ENCODE measurements around the gene PIP4K2C. TPM values are rescaled to one million over a fixed set of nuclear protein-coding genes. Genes with fewer than 3 reads are reported as not detected.
A peak's percentile ranks its signal among the peaks of the same experiment; 100 is the strongest.
"Not testable (repeated sequence)": the region's sequence is repeated elsewhere in the genome, so short reads cannot be mapped to it uniquely, and the experiment has no call there.

PIP4K2C gene
- polyA plus RNA-seq, 3 donors: 36.5 to 42.1 (median 40.0) TPM

- no peak for DNase-seq (ENCODE audit: extremely low read depth in 1 of 11, low read depth in 9 of 11, low spot score in 4 of 11)
These were observed 11.1 kb upstream of the PIP4K2C start for GRCh38 chr12:57579677-57580465.

DNA sequence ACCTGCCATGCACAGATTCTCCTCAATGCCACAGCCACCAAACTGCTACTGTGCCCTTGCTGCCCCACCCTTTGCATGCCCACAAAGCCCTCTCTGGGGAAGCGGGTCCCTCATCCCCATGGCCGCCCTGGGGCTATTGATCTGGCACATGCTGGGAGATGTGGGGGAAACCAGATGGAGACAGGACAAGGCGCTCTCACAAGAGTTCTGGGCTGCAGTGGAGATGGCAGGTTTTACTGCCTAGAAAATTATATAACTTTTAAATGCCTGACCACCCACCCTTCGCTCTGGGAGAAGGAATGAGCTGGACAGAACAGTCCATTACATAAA lies 10.6 kb upstream of the PIP4K2C start:
- no peak for DNase-seq (ENCODE audit: extremely low read depth in 1 of 11, low read depth in 9 of 11, low spot score in 4 of 11)

DNA sequence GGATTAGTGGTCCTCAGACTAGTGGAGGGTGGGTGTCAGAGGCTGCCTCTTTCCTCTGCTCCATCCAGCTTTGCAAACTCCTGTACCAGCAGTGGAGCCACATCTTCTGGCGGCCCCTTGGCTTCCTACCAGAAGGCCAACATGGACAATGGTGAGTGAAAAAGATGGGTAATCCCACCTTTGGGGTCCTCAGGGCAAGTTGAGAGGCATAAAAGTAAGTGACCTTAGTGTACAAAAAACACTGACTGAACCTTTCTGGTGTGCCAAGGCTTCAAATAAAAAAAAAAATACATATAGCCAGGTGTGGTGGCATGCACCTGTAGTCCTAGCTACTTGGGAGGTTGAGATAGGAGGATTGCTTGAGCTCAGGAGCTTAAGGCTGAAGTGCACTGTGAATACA lies 9.2 kb upstream of the PIP4K2C start:
- no peak for DNase-seq (ENCODE audit: extremely low read depth in 1 of 11, low read depth in 9 of 11, low spot score in 4 of 11)

- no peak for DNase-seq (ENCODE audit: extremely low read depth in 1 of 11, low read depth in 9 of 11, low spot score in 4 of 11)
These were observed 8.6 kb upstream of the PIP4K2C start for GRCh38 chr12:57582440-57582839.

DNA sequence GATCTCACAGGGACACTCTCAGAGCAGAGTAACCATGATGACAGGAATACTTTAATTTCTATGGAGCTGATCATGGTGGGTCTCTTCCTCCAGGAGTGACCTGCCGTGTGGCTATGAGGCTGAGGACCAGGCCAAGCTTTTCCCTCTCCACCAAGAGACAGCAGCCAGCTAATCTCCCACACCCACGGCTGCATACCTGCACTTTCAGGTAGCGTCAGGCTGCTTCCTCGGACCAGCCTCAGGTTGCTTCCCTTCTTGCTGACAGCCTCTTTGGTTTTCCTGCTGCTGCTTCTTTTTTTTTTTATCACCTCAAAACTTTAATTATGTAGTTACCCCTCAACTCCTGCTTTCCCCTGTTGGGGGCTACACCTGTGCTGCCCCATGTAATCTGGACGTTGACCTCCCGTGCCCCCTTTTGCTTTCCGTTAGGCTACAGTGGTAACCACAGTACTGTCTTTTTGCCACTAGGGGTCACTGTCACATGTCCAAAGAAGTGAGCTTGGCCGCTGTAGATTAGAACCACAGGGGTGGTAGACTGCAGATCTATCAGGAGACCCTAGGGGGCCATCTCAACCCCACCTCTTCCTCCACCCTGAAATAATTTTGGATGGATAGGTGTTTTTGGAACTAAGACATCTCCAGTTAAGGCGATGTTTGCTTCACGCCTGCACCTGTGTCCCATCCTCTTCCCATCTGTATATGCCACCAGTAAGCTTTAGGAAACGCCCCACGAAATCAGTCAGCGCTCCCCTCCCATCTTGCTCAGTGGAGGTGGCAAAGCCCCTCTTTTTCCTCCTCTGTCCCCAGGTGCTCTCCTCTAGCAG lies 7.8 kb upstream of the PIP4K2C start:
- peak in 10 of 11 donors; percentile 48 to 77 (median 71) for DNase-seq (ENCODE audit: extremely low read depth in 1 of 11, low read depth in 9 of 11, low spot score in 4 of 11)

DNA sequence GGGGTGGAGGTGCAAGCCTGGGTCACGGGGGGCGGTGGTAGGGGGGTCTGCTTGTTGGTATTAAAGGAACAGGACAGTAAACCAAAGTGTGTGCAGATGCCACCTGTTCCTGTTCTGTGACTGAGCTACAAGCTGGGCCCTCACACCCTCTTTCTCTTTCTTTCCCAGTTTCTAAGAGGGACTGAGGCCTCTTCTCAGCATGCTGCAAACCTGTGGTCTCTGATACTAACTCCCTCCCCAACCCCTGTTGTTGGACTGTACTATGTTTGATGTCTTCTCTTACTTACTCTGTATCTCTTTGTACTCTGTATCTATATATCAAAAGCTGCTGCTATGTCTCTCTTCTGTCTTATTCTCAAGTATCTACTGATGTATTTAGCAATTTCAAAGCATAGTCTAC lies 6.9 kb upstream of the PIP4K2C start:
- no peak for DNase-seq (ENCODE audit: extremely low read depth in 1 of 11, low read depth in 9 of 11, low spot score in 4 of 11)

- no peak for DNase-seq (ENCODE audit: extremely low read depth in 1 of 11, low read depth in 9 of 11, low spot score in 4 of 11)
These were observed 6.3 kb upstream of the PIP4K2C start for GRCh38 chr12:57584690-57585089.

DNA sequence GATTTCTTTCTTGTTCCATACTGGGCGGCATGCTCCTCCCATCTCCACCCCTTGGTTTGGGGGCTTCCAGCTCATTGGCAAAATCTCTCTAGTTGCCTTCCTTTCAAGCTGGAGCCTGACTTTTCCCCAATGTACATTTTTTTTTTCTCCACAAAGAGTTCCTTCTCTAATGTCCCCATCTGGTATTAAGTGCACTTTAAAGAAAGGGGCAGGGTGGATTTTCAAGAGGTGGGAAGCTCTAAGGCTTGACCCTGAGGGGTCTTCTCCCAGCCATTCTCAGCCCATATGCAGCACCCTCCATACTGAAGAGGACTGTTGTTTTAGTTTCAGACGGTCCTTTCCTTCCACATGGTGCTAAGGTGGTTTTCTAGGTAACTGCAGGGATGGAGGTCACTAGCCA lies 5.8 kb upstream of the PIP4K2C start:
- no peak for DNase-seq (ENCODE audit: extremely low read depth in 1 of 11, low read depth in 9 of 11, low spot score in 4 of 11)

- DNase-seq (ENCODE audit: extremely low read depth in 1 of 11, low read depth in 9 of 11, low spot score in 4 of 11): no peak
These were observed 4.9 kb upstream of the PIP4K2C start for GRCh38 chr12:57586128-57586527.

- DNase-seq (ENCODE audit: extremely low read depth in 1 of 11, low read depth in 9 of 11, low spot score in 4 of 11): no peak
These were observed 4.1 kb upstream of the PIP4K2C start for GRCh38 chr12:57586832-57587429.

DNA sequence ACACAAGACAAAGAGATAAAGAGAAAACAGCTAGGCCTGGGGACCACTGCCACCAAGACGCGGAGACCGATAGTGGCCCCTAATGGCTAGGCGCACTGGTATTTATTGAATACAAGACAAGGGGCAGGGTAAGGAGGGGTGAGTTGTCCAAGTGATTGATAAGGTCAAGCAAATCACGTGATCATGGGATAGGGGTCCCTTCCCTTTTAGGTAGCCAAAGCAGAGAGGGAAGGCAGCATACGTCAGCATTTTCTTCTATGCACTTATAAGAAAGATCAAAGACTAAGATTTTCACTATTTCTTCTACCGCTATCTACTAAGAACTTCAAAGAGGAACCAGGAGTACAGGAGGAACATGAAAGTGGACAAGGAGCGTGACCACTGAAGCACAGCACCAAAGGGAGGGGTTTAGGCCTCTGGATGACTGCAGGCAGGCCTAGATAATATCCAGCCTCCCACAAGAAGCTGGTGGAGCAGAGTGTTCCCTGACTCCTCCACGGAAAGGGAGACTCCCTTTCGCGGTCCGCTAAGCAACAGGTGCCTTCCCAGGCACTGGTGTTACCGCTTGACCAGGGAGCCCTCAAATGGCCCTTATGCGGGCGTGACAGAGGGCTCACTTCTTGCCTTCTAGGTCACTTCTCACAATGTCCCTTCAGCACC lies 1.9 kb upstream of the PIP4K2C start:
- DNase-seq (ENCODE audit: extremely low read depth in 1 of 11, low read depth in 9 of 11, low spot score in 4 of 11): not testable (repeated sequence)

GRCh38 chr12:57590479-57590863 lies 521 bp upstream of the PIP4K2C start:
- no peak for DNase-seq (ENCODE audit: extremely low read depth in 1 of 11, low read depth in 9 of 11, low spot score in 4 of 11)

DNA sequence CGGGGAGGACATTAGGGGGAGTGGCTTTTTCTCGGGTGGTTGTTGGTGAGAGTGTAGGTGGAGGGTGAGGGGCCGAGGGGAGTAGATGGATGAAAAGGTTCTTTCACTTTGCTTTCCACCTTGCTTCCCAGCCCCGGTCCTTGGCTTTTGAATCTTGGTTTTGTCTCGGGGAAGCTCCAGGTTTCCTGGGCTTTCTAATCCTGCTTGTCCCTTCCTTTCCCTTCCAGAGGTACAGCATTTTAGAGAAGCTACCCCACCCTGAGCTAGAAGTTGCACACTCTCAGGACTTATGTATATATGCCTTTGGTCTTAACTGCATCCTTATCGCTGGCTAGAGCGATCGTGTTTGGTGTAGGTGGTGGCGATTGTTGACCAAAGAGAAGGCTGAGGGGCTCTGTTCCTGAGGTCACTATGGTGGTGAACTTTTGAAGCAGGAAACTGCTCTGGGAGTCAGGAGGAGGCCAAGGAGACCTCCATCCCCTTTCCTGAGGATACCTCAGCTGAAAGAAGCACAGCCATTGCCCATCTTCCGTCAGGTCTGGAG lies 862 bp downstream of the PIP4K2C start:
- DNase-seq (ENCODE audit: extremely low read depth in 1 of 11, low read depth in 9 of 11, low spot score in 4 of 11): no peak

- DNase-seq (ENCODE audit: extremely low read depth in 1 of 11, low read depth in 9 of 11, low spot score in 4 of 11): no peak
These were observed 1.7 kb downstream of the PIP4K2C start for GRCh38 chr12:57592551-57593165.

DNA sequence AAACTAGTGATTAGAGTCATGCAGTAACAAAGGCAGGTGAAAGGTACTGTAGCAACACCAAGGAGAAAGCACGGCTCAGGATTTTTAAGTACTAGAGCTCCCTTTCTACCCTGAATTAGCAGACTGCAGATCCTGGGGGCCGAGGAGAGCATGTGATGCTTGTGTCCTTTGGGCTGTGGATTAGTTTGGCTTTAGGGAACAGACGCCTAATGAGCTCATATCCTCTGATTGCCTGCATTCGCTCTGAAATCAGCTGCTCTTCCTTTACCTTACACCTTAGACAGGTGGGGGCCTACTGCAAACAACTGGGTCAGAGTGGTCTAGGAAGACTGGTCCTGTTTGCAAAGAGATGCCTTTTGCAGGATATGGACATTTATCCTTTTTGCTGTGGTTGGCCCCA lies 2.2 kb downstream of the PIP4K2C start:
- no peak for DNase-seq (ENCODE audit: extremely low read depth in 1 of 11, low read depth in 9 of 11, low spot score in 4 of 11)

DNA sequence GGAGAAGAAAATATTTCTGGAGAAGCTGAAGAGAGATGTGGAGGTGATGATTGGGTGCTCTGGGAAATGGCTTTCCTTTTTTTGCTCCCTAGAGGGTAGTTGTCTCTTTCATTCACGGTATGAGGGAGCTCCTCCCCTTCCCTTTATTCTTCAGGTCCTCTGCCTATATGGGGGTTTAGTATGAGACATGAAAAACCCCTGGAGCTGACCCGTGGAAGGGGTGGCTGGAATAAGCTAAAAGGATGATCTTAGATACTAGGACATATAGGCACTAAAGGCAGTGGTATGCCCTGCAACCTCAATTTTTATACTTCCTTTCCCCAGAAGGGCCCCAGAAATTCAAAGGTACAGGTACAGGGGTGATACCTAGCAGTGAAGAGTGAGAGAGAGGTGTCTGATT lies 9.4 kb downstream of the PIP4K2C start:
- no peak for DNase-seq (ENCODE audit: extremely low read depth in 1 of 11, low read depth in 9 of 11, low spot score in 4 of 11)

- DNase-seq (ENCODE audit: extremely low read depth in 1 of 11, low read depth in 9 of 11, low spot score in 4 of 11): no peak
These were observed 11.6 kb downstream of the PIP4K2C start for GRCh38 chr12:57602544-57602943.

- no peak for DNase-seq (ENCODE audit: extremely low read depth in 1 of 11, low read depth in 9 of 11, low spot score in 4 of 11)
These were observed 12.3 kb downstream of the PIP4K2C start for GRCh38 chr12:57603324-57603723.
